Stimulated activated CD8-positive, alpha-beta memory T cell treated with anti-CD3 and anti-CD28 coated beads, Interleukin-12 subunit alpha, Interleukin-12 subunit beta, amount 100 ng/mL, for 4 hours (primary cell): ENCODE data around the gene MGRN1.

Experiments
- DNase-seq: peaks from one replicate; pipeline ENCODE4 v3.0.0-alpha.2; 2020; ENCODE audit warnings: low read depth

MGRN1 gene

DNA sequence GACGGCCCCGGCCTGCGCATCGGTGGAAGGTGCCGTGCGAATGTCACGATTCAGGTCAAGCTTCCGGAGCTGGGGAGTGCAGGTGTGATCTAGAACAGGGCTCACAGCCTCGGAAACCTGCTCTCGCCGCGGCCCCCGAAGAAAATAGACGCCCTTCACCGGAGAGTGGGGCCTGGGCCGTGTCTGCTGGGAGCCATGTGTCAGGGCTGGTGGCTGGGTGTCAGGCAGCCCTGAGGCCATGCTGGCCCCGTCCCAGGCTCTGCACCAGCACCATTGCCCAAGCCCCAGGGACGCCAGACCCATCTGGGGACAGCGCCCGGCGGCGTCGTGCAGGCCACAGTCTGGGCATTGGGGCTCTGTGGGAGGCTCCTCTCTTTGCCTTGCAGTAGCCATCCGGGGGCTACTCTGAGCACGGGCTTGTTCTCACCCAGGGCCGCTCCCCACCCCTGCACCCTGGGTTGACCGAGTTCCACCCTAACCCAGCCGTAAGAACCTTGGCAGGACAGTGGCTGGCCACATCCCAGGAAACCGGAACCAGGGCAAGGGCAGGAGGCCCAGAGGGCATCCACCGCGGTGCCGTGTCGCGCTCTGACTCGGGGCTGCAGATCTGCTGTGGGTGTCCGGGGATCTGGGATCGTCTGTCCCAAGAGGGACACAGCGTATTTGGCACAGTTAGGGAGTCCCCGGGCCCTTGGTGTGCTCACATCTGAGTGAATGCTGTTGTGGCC is 63.5 kb downstream of the MGRN1 start:
- DNase-seq: no peak

DNA sequence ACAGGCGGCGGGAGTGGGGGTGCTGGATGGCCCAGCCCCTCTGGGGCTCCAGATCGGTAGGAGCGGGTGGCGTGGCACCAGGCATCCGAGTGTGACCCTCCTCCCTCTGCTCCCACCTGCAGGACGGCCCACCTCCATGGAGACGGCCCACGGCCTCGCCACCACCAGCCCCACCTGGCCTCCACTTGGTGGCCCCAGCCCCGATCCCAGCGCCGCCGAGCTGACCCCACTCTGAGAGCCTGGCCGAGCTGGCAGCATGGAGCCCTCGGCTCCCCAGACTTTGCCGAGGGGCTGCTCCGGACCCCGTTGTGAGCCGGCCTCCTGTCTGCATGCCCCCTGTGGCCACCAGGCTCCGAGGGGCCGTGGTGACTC is 64.0 kb downstream of the MGRN1 start:
- no peak for DNase-seq

DNA sequence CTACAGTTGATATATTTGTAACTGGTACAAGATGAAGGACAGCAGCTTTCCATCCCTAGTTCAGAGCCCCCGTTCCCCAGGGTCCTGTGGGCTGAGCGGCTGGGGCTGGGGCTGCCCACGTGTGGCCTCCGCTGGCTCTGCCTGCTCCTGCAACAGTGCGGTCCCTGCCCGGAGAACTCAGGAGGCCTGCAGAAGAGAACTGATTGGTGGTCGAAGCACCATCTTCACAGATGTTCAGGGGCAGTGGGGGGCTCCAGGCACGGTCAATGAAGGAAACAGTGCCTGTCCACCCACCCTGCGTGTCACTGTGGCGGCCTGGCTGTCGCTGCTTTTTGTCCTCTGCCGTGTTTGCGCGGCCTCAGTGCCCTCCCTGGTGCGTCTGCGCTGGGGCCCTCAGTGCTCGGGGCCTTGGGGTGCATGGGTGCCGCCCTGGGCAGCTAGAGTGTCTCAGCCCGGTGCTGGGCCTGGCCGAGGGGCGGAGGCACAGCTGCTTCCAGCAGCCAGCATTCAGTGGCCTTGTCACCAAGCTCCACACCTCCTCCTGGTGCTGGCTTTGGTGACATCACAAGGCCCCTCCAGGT is 64.6 kb downstream of the MGRN1 start:
- no peak for DNase-seq

DNA sequence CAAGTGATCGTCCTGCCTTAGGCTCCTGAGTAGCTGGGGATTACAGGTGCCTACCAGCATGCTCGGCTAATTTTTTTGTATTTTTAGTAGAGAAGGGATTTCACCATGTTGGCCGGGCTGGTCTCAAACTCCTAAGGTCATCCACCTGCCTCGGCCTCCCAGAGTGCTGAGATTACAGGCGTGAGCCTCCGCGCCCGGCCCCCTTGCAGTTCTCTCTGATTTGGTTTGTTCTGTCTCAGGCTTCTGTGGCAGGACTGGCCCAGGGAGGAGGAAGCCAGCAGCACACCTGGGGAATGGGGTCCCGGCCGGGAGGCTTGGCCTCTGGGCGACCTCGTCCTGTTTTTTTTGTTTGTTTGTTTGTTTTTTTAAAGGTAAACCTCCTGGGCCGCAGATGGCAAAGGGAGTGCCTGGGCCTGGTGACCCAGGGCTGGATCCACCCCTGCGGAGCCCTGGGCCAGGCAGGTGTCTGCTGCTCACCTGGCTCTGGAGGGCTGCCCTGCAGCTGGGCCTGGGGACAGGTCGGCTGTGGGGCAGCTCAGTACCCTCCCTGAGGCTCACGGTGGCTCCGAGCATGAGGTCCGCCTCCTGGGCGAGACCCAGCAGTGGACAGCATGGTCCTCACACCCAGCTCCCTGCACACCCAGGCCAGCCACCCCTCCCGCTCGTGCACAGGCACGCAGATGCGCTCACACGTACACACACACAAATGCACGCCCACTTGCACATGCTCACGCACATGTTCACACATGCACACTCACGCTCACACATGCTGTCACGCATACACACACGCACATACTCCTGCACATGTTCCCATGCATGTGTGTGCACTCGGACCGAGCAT is 65.5 kb downstream of the MGRN1 start:
- no peak for DNase-seq

DNA sequence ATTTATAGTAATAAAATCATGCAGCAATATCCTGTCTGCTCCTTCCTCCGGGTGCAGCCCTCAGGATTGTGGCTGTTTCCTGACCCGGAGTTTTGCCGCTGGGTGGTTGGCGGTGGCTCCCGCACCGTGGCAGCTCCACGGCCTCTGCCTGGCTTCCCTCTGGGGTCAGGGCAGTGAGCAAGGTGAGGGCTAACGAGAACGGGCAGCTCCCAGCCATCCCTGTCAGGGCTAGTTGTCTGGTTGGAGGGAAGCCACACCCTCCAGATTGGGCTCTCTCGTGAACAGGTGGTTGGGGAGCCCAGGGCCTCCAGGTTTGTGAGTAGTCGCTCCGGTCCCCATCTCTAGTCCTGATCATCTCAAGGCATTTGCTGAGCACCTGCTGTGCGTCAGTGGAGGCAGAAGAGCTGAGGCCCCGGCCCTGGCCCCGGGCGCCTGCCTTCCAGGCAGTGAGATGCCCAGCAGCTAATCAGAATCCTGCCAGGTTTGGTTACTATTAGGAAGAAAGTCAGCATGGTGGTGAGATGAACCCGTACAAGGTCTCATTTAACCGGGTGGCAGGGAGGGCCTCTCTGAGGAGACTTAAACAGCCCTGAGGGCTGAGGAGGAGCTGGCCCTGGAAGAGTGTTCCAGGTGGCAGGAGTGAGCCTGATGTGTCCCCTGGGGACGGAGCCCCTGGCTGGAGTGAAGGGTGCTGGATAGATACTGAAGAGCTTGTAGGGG is 66.5 kb downstream of the MGRN1 start:
- DNase-seq: no peak

DNA sequence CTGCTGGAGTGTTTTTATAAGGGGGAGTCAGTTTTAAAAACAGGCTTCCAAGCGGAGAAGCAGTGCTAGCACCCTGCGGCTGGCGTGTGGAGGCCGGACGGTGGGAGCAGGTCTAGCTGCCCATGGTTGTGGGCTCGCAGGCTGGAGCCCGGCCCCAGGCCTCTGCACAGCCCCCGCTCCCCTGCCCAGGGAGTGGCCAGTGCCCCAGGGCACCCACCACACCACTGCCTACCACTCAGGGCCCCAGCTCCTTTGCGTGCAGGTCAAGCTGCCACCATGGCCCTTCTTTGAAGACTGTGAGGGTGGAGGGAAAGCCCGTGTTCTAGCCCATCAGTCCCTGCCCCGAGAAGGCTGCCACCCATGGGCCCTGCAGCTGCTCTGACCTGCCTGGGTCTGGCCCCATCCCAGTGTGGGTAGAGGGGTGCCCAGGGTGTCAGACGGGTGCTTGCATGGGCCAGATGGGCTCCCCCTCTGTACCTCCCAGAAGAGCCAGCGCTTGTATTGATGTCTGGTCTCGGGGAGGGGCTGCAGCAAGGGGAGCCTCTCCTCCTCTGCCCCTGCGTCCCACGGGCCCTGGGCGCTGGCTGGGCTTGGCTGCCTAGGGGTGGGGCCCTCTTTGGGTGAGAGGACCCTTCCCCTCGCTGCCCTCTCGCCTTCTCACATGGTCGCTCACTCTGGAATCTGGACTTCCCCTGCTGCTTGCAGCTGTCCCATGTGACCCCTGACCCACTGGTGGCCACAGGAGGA is 67.2 kb downstream of the MGRN1 start:
- DNase-seq: no peak

DNA sequence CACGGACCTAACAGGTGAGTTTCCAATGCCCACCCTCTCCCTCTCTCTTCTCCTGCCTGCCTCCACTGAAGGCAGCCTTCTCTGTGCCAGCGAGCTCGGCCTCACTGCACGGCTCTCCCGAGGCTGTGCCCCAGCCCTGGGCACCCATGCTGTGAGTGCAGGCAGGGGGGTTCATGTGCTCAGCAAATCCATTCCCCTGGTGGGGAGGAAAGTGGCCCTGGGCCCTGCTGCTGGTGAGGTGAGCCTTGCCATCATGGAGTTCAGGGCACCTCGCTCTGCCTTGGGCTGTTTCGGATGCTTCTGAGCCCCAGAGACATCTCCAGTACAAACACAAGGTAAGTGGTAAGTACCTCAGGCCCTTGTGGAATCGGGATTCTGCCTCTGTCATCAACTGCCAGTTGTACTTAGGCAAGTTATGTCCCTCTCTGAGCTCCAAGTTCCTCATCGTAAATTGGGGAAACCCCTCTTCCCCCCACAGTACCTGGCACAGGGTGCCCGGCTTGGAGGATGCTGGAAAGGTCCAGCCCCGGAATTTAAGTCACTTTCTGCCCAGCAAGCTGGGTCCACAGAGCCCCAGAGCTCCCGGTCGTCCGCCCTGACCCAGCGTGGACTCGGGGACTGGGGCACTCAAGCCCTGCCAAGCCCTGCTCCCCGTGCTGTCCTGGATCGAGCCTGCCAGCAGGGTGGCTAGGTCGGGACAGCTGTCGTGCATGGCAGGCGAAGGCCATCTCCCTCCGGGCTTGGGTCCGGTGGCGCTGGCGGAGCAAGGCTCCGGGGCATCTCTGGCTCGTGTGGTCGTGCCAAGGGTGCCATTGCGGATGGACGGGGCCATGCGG is 68.1 kb downstream of the MGRN1 start:
- DNase-seq: no peak

DNA sequence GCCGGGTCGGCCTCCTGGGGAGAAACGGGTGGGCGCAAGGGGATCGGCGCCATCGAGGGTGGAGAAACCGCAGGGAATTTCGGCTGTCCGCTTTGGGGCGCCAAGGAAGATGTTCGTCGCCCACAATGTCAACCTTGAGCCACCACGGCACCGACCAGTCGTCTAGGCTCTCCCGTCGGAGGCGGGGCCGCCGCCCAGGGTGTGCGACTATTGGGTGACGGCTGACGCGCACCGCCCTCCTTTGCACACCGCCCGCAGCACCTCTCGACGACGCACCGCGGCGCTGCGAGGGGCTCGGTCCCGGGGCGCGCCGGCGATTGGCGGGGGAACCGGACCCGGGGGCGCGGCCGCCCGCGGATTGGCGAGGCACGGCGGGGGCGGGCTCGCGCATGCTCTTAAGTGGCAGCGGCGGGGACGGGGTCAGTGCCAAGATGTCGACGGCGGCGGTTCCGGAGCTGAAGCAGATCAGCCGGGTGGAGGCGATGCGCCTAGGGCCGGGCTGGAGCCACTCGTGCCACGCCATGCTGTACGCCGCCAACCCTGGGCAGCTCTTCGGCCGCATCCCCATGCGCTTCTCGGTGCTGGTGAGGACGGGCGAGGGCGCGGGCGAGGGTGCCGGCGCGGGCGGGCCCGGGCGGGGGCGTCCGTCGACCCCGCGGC is 68.8 kb downstream of the MGRN1 start, which contains the start of gene NUDT16L1:
NUDT16L1 (plus strand) TSS at position 267 of the 660 bp plus-strand sequence; CDS start at position 432, 165 bp downstream.
- peak; percentile 98 for DNase-seq

DNA sequence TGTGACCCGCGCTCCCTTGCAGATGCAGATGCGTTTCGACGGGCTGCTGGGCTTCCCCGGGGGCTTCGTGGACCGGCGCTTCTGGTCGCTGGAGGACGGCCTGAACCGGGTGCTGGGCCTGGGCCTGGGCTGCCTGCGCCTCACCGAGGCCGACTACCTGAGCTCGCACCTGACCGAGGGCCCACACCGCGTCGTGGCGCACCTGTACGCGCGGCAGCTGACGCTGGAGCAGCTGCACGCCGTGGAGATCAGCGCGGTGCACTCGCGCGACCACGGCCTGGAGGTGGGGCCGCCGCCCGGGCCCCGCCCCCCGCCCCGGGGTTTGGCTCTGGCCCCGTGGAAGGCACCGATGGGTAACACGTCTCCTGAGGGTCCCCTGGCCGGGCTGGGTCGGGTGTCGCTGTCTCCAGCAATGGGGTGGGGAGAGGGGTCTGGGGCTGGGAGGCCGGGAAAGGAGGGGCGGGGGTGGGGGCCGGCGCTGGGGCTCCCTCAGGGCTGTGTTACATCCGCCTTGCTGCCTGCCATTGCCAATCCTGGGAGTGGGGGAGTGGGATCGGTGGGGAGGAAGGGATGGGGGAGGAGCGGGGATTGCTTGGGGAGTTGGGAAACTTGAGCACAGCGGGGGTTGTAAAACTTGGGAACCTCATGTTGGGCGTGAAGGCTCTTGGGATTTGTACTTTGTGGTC is 69.5 kb downstream of the MGRN1 start:
- DNase-seq: peak; percentile 26

DNA sequence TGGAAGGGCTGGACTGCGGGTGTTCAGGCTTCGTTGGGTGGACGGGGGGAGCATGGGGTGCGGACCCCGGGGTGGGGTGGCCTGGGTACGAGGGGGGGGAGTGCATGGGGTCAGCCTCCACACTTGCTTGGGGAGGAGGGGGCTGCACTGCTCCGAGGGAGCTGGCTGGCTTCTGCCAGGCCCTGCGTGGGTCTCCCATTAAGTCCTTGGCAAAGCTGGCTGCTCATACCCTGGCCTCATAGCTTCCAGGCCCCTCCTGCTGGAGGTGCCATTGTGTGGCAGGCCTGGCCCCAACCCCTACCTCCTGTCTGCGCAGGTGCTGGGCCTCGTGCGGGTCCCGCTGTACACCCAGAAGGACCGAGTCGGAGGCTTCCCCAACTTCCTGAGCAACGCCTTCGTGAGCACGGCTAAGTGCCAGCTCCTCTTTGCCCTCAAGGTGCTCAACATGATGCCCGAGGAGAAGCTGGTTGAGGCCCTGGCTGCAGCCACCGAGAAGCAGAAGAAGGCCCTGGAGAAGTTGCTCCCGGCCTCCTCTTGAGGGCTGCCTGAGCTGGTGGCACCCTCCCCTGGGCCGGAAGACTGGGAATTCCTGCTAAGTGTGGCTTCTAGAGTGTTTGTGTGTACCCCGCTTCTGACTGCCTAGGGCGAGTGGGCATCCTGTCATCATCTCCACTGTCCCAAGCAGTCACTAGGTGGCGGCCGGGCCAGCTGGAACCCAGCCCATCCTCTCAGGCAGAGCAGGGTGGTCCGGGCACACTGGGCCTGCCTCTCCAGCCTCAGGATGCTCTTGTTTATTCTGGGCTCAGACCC is 70.2 kb downstream of the MGRN1 start:
- no peak for DNase-seq

DNA sequence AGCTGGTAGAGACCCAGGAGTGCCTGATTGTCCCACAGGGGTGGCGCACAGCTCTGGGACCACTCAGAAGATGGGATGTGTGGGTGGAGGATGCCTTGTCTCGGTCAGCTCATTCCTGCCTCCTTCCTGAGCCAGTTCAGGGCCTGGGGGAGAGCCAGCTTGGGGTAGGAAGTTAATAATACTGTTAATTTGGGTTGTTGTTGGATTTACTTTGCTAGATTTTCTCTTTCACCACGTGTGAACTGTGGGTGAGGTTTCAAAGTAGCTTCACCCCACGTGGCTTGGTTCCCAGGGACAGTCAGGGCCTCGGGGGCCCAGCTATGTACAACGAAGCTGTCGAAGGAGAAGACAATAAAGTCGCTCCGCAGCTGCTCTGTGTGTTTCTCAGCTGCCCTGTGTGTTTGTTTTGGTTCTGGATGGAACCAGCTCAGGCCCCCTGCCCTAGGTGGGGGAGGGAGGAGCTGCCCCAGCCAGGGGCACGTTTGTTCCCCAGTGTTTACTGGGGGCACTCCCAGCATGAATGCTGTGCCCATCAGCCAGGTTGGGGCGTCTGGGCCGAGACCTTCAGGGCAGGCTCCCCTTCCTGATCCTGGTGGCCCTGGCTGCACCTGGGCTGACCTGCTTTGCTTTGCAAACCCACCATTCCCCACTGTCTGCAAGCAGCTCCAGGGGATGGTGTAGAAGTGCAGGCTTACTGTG is 71.0 kb downstream of the MGRN1 start:
- no peak for DNase-seq

DNA sequence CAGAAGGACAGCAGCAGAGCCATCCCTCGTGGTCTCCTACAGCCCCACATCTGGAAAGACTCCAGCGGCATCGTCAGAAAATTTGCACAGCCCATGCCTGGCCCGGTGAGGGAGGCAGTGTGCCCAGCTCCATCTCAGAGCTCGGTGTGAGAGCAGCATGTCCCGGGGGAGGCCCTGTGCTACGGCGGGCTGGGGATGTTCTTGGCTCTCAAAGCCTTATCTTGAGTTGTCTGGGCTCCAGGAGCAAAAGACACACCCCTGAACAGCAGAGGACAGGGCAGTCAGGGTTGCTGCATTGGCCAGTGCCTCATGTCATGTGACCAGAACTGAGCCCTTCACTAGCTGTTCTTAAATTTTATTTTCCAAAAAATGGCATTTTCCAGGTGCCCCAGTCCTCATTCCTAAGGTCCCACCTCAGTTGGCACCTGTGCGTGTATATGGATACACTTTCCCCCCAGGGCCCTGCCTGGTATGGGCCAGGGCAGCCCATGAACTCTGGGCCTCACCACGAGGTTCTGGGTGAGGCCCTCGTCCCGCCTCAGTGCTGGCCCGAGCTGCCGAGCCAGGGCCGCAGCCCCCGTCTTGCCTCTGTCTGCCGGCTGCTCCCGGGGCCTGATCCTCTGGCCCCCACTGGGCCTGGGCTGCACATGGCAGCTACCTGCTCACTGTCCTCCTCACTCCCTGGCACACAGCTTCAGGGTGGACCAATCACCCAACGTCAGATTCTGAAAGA is 71.7 kb downstream of the MGRN1 start:
- DNase-seq: no peak

DNA sequence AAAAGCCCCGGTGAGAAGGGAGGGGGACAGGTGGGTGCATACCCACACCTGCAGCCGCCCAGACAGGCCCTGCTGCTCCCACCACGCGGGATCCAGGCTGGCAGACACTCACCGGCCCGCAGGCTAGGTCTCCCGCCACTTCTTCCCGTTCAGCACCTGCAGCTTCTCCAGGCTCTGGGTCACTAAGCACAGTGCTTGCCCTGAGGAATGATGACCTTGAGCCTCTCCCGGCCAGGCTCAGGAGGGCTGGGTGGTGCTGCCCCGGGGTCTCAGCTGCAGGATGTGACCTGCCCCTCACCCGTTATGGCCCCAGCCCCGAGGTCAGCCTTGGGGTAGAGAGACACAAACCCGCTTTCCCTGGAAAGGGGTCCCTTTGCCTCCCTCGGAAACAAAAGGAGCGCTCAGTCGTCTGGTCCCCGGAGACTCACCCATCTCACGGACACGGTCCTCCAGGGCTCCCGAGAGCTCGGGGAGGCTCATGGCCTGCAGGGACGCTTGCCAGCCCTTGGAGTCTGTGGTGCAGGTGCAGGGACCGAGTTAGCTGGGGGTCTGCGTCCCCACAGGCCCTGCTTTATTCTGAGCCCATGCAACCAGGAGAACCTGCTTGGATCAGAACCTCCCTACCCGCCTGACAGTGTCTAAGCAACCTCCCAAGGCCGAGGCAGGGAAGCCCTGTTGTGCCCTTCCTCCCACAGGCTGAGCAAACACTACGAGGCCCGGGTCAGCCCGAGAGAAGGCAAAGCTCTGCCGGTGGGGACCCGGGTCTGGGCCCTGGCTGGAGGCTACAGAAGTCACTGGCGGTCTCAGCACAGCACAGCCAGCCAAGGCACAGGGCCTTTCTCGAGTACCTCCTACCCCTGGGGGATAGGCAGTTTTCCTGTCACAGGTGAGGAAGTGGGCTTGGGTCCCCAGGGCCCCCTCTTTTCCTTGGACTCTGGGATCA is 72.5 kb downstream of the MGRN1 start:
- DNase-seq: no peak

DNA sequence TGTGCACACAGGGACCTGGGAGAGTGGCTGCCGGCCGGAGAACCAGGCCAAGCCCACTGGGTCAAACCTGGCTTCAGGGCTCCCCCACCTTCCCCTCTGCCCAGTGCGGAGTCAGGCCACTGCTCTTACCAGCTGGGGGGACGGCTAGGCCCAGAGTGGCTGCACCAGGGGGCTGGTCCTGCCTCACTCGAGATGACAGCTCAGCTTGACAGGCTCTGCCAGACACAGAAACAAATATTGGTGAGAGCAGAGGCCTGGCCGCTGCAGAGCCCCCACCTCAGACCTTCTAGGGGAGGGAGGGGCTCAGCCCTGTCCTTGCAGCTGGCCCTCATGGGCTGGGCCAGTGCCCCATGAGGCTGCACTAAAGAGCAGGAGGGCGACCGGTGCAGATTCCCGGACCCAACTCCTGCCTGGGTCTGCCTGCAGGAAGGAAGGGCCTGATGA is 73.2 kb downstream of the MGRN1 start:
- no peak for DNase-seq

DNA sequence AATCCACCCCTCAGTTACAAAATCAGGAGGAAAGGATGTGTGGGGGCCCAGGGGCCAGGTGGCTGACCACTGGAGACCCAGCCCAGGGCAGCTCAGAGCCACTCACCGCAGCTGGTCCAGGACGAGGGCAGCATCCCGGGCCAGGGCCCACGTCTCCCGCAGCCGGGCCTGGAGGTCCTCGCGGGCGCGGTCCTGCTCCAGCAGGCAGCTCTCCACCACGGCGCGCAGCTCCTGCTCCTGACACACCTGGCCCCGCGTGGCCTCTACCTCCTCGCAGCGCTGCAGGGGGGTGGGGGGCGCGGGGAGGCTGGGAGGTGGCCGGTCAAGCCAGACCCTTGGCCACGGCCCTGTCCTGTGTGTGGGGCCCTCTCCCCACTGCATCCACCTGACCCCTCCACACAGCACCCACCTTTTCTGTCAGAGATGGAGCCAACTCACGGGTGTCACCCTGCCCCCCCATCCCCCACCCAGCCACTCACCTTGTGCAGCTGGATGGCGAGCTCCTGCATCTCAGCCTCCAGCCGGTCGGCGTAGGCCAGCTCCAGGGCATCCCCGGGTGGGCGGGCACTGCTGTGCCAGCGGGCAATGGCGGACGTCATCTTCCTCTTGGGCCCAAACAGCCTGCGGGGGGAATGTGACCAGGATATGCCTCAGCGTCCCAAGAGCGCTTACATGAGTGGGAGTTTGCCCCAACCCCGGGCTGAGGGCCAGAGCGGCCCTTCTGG is 73.9 kb downstream of the MGRN1 start:
- DNase-seq: no peak
